Sigmoid colon (tissue), 7 donors: Measurements from ENCODE around the gene SEMA3G. TPM values are rescaled to one million over a fixed set of nuclear protein-coding genes. Genes with fewer than 3 reads are reported as not detected.

Experiments
- DNase-seq: peaks from one replicate; pipeline ENCODE4 v3.0.0-alpha.2; 2019
- H3K27ac ChIP-seq, 4 donors: fragments of 200-600 bp; sonication (generic); one replicate each; pipeline ENCODE4 v1.5.1; 2016 to 2019; ENCODE audit warnings: mild to moderate bottlenecking in 1 of 4
- H3K27me3 ChIP-seq, 3 donors: fragments of 200-600 bp; sonication (generic); one replicate each; pipeline ENCODE4 v1.5.1; 2019; ENCODE audit warnings: mild to moderate bottlenecking in 1 of 3
- H3K36me3 ChIP-seq, 4 donors: fragments of 200-600 bp; sonication (generic); one replicate each; pipeline ENCODE4 v1.5.1; 2016 to 2019
- H3K4me1 ChIP-seq, 4 donors: fragments of 200-600 bp; sonication (generic); one replicate each; pipeline ENCODE4 v1.5.1; 2017 to 2019
- H3K4me3 ChIP-seq, 4 donors: fragments of 200-600 bp; sonication (generic); one replicate each; pipeline ENCODE4 v1.5.1; 2017 to 2019; ENCODE audit warnings: mild to moderate bottlenecking in 2 of 4, moderate library complexity in 1 of 4
- H3K9me3 ChIP-seq, 4 donors: fragments of 200-600 bp in 3 of 4; sonication (generic) in 3 of 4; one replicate each; pipeline versions ENCODE4 v1.5.1 to v1.6.1; 2013 to 2019
- CTCF ChIP-seq, 4 experiments: fragments of 450-650 bp in 3 of 4; fragments of 200-600 bp in 1 of 4; IDR thresholded peaks; one replicate each; pipeline ENCODE4 v1.5.1; 2016 to 2019; ENCODE audit warnings: antibody characterized with exemption in 4 of 4, mild to moderate bottlenecking in 3 of 4, moderate library complexity in 2 of 4
- EP300 ChIP-seq, 4 donors: sonication (generic); formaldehyde crosslinking; IDR thresholded peaks; one replicate each; pipeline ENCODE4 v1.6.1; 2017; ENCODE audit warnings: antibody characterized with exemption in 4 of 4
- POLR2A ChIP-seq, 2 donors: fragments of 450-650 bp; IDR thresholded peaks; one replicate each; pipeline ENCODE4 v1.6.1; 2016; ENCODE audit warnings: antibody characterized with exemption in 2 of 2, mild to moderate bottlenecking in 2 of 2, moderate library complexity in 2 of 2
- POLR2AphosphoS5 ChIP-seq, 4 donors: sonication (generic); formaldehyde crosslinking; IDR thresholded peaks; one replicate each; pipeline ENCODE4 v1.6.1; 2017; ENCODE audit warnings: antibody characterized with exemption in 4 of 4
- WGBS, 2 donors: extraction: QIAGEN DNeasy Blood & Tissue Kit; methylation state at CpG; one replicate each; pipeline ENCODE4 v1.1.7; 2013; 5-methylcytosine and 5-hydroxymethylcytosine counted together
- intact Hi-C: fragments of 100-400 bp; cut with DNase I; formaldehyde crosslinking; loops from one replicate; pipeline ENCODE4 v1.15.1; 2023
- polyA plus RNA-seq, 3 donors: library from polyadenylated mRNA; stranded (reverse); fragments of 200-250 nt; gene quantifications; one replicate each; pipeline ENCODE4 v1.2.3, GENCODE V29; 2013
- total RNA-seq, 4 donors: library from RNA; depleted of rRNA; stranded (reverse); fragments of >200 nt; gene quantifications; one replicate each; pipeline ENCODE4 v1.1.0, GENCODE V29; 2016
- donor health status: healthy with polysubstance abuse.
- donor health status: Bipolar disorder and iron deficiency.
- donor health status: healthy.

Gene SEMA3G
- total and polyA plus RNA-seq, 7 donors, result 0.23 to 7.4 (median 3.9) TPM

DNA sequence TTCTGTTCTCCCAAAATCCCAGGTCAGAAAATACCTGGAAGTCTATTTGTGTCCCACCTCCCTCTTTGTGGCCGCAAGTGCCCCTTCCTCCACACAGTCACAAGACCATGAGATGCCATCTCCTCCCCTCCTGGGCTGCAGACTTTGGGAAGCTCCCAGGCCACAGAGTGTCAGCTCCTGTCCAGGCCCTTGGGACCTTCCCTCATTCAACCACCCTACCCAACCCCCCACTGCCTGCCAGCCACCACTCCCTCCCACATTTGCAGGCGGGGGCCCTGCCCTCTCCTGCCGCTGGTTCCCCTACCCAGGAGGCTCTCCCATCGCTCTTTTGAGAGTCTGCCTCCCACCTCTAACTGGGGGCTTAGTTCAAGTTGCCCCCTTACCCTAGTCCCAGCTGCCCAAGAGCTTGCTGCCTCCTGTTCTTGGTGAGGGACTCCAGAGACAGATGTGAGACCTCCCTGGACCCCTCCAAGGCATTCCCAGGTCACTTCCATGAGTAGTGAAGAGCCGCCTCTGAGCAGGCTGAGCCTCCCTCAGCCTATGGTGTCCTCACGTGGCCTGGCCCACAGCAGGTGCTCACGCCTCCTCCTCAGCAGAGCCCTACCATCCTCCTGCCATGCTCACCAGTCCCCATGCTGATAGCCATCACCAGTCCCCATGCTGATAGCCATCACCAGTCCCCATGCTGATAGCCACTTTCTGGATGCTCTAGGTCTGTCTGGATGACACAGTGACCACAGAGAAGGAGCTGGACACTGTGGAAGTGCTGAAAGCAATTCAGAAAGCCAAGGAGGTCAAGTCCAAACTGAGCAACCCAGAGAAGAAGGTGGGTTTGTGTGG, 34.4 kb upstream of the SEMA3G start:
- H3K4me3 ChIP-seq, result no peak overlapping the region
- 94 to 96% methylated on average over 7 of the region's 7 CpGs for WGBS, 2 donors
- no peaks in the 10 kb centered on the region for H3K9me3 ChIP-seq
- H3K4me1 ChIP-seq, result peaks cover 0 to 22% (median 16%) of the 10 kb centered on the region in 4 donors
- TF ChIP-seq CTCF (IDR thresholded peaks at IDR 0.05) (no peak), POLR2A (IDR thresholded peaks at IDR 0.05) (no peak), POLR2AphosphoS5 (IDR thresholded peaks at IDR 0.05) (no peak)
- H3K27ac ChIP-seq, result no peak overlapping the region
- peaks cover 59 to 88% (median 68%) of the 10 kb centered on the region in 4 donors for H3K36me3 ChIP-seq
- DNase-seq, result no peak
- intact Hi-C loops, result no loop called here
- no peaks in the 10 kb centered on the region for H3K27me3 ChIP-seq

GRCh38 chr3:52477796-52478095, 32.8 kb upstream of the SEMA3G start:
- no peak overlapping the region for H3K27ac ChIP-seq
- 95 to 96% methylated on average over 6 of the region's 6 CpGs for whole genome bisulfite sequencing, 2 donors
- no peak for TF ChIP-seq EP300 (IDR thresholded peaks at IDR 0.05)
- DNase-seq, result no peak
- H3K36me3 ChIP-seq, result peaks cover 69 to 100% (median 82%) of the 10 kb centered on the region in 4 donors
- H3K9me3 ChIP-seq, result no peaks in the 10 kb centered on the region
- H3K27me3 ChIP-seq, result no peaks in the 10 kb centered on the region
- H3K4me3 ChIP-seq, result no peak overlapping the region
- intact Hi-C loops, result no loop called here
- peaks cover 0 to 7% (median under 1%) of the 10 kb centered on the region in 4 donors for H3K4me1 ChIP-seq

- TF ChIP-seq POLR2AphosphoS5 (IDR thresholded peaks at IDR 0.05) (no peak), POLR2A (IDR thresholded peaks at IDR 0.05) (no peak), EP300 (IDR thresholded peaks at IDR 0.05) (no peak), CTCF (IDR thresholded peaks at IDR 0.05) (no peak)
- Histone ChIP-seq H3K9me3 (no peaks in the 10 kb centered on the region), H3K4me3 (no peak overlapping the region), H3K4me1 (peaks cover 0 to 2% (median 0%) of the 10 kb centered on the region in 4 donors), H3K36me3 (peaks cover 69 to 100% (median 85%) of the 10 kb centered on the region in 4 donors), H3K27ac (no peak overlapping the region), H3K27me3 (no peaks in the 10 kb centered on the region)
- intact Hi-C loops, result no loop called here
- no peak for DNase-seq
- WGBS, 2 donors, result 95% methylated on average over 16 of the region's 16 CpGs
These were observed 32.3 kb upstream of the SEMA3G start for GRCh38 chr3:52477076-52477795.

- TF ChIP-seq EP300 (IDR thresholded peaks at IDR 0.05), result no peak
- TF ChIP-seq POLR2AphosphoS5 (IDR thresholded peaks at IDR 0.05), result no peak
- no peak for TF ChIP-seq POLR2A (IDR thresholded peaks at IDR 0.05)
- TF ChIP-seq CTCF (IDR thresholded peaks at IDR 0.05), result no peak
- no peak overlapping the region for H3K27ac ChIP-seq
- H3K36me3 ChIP-seq, result peaks cover 47 to 75% (median 53%) of the 10 kb centered on the region in 4 donors
- WGBS, 2 donors, result 84 to 87% methylated on average over 5 of the region's 5 CpGs
- DNase-seq, result no peak
- H3K4me1 ChIP-seq, result peaks cover 0 to 15% (median 9%) of the 10 kb centered on the region in 4 donors
- intact Hi-C loops, result loop anchor here (5.0 kb wide), 1 partner anchor 64 kb away; the partner anchor contains the start of gene UQCC5
- H3K27me3 ChIP-seq, result no peaks in the 10 kb centered on the region
- H3K9me3 ChIP-seq, result no peaks in the 10 kb centered on the region
- H3K4me3 ChIP-seq, result no peak overlapping the region
These were observed 28.1 kb upstream of the SEMA3G start for GRCh38 chr3:52473026-52473425.
